GM23248 (cell line): ENCODE results near the gene GJD3.

Experiments
- EZH2 ChIP-seq: fragments of 200-600 bp; sonication (generic); IDR thresholded peaks from 2 replicates; pipeline ENCODE4 v1.6.1; 2018; ENCODE audit warnings: antibody characterized with exemption, mild to moderate bottlenecking; ENCODE audit not compliant: insufficient read depth, poor library complexity, severe bottlenecking
- EZH2phosphoT487 ChIP-seq: fragments of 200-600 bp; sonication (generic); IDR thresholded peaks from 2 replicates; pipeline ENCODE4 v1.6.1; 2018; ENCODE audit warnings: antibody characterized with exemption, moderate library complexity, mild to moderate bottlenecking, low read depth; ENCODE audit not compliant: insufficient read depth

- TF ChIP-seq EZH2 (no peak), EZH2phosphoT487 (no peak)
These were observed 50.0 kb downstream of the GJD3 start for GRCh38 chr17:40314584-40314956.
